Upper lobe of left lung (tissue), 6 donors: ENCODE measurements around the gene MYBPHL. TPM values are rescaled to one million over a fixed set of nuclear protein-coding genes. Genes with fewer than 3 reads are reported as not detected.

Source experiments
- ATAC-seq, 2 donors: fragments of 200-7000 bp; cut with Tn5 transposase; one replicate each; pipeline ENCODE4 v1.9.1; 2022; ENCODE audit warnings: mild to moderate bottlenecking in 2 of 2, moderate library complexity in 2 of 2; ENCODE audit not compliant: low FRiP score in 2 of 2
- DNase-seq, 2 donors: peaks; one replicate each; pipeline ENCODE4 v3.0.0-alpha.2; 2019 to 2020
- H3K27ac ChIP-seq, 4 donors: fragments of 200-600 bp; sonication (generic); one replicate each; pipeline ENCODE4 v1.5.1; 2016 to 2019
- H3K27me3 ChIP-seq, 4 donors: fragments of 200-600 bp; sonication (generic); one replicate each; pipeline ENCODE4 v1.5.1; 2017 to 2019
- H3K36me3 ChIP-seq, 4 donors: fragments of 200-600 bp; sonication (generic); one replicate each; pipeline ENCODE4 v1.5.1; 2016 to 2019
- H3K4me1 ChIP-seq, 4 donors: fragments of 200-600 bp; sonication (generic); one replicate each; pipeline ENCODE4 v1.5.1; 2018 to 2019
- H3K4me3 ChIP-seq, 4 donors: fragments of 200-600 bp; sonication (generic); one replicate each; pipeline ENCODE4 v1.5.1; 2017 to 2019; ENCODE audit warnings: mild to moderate bottlenecking in 2 of 4, moderate library complexity in 1 of 4
- H3K9me3 ChIP-seq, 4 donors: fragments of 200-600 bp; sonication (generic); one replicate each; pipeline ENCODE4 v1.5.1; 2018 to 2019
- CTCF ChIP-seq, 6 experiments: fragments of 450-650 bp in 4 of 6; fragments of 200-600 bp in 2 of 6; sonication (generic) in 2 of 6; IDR thresholded peaks; one replicate each; pipeline ENCODE4 v1.5.1; 2016 to 2019; ENCODE audit warnings: antibody characterized with exemption in 6 of 6
- EP300 ChIP-seq, 4 donors: sonication (generic); formaldehyde crosslinking; IDR thresholded peaks; one replicate each; pipeline ENCODE4 v1.5.1; 2017; ENCODE audit warnings: antibody characterized with exemption in 4 of 4, control low read depth in 2 of 4
- POLR2A ChIP-seq, 4 donors: fragments of 450-650 bp; IDR thresholded peaks; one replicate each; pipeline ENCODE4 v1.5.1; 2016 to 2017; ENCODE audit warnings: antibody characterized with exemption in 4 of 4, mild to moderate bottlenecking in 2 of 4
- POLR2AphosphoS5 ChIP-seq, 2 donors: sonication (generic); formaldehyde crosslinking; IDR thresholded peaks; one replicate each; pipeline ENCODE4 v1.5.1; 2017; ENCODE audit warnings: antibody characterized with exemption in 2 of 2
- WGBS, 2 donors: methylation state at CpG; one replicate each; pipeline ENCODE4 v1.1.5; 2017 to 2018; 5-methylcytosine and 5-hydroxymethylcytosine counted together
- total RNA-seq, 6 donors: library from RNA; depleted of rRNA in 4 of 6; stranded (reverse); fragments of >200 nt in 4 of 6; gene quantifications; one replicate each; pipeline versions ENCODE4 v1.1.0 to v1.2.1, GENCODE V29; 2016 to 2021
- donor health status: DM: no; HTN: no; CAD: no; lungs with moderate emphysema.
- donor health status: DM: no; HTN: yes; CAD: no; lungs with severe emphysema.

MYBPHL gene
- total RNA-seq, 6 donors from 2014 or later: 1.8 to 8.6 (median 3.1) TPM; not detected in 1

DNA sequence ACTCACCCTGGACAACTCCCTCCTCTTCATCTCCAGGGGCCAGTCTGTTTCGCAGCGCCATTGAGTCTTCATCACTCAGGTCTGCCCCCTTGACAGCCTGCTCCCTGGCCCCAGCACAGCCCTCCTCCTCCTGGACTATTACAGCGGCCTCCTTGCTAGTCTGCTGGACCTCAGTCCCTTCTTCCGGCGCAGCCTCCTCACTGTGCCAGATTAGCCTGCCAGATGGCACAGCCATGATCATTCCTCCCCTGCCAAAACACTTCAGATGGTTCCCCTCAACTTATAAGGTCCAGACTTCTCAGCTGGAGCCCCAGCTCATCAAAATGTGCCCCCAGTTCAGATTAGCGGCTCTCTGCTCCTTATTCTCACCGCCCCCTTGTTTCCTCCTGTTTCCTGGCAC lies 64.4 kb downstream of the MYBPHL start:
- WGBS, 2 donors: 44 to 59% methylated on average over 7 of the region's 7 CpGs
- ATAC-seq (no peak), DNase-seq (peak in 1 of 2 donors; percentile 21)
- no peaks in the 10 kb centered on the region for H3K27me3 ChIP-seq
- TF ChIP-seq POLR2A (IDR thresholded peaks at IDR 0.05) (no peak), EP300 (IDR thresholded peaks at IDR 0.05) (no peak), CTCF (IDR thresholded peaks at IDR 0.05) (no peak), POLR2AphosphoS5 (IDR thresholded peaks at IDR 0.05) (no peak)
- no peaks in the 10 kb centered on the region for H3K9me3 ChIP-seq
- H3K4me1 ChIP-seq: peaks cover 15 to 25% (median 21%) of the 10 kb centered on the region in 4 donors
- H3K36me3 ChIP-seq: peaks cover 12 to 21% (median 17%) of the 10 kb centered on the region in 4 donors
- H3K27ac ChIP-seq: peak overlapping the region in 1 of 4 donors; percentile 7
- H3K4me3 ChIP-seq: no peak overlapping the region

Other genes starting within 250 kb of the MYBPHL start
- 10 to 100 TPM; 11.5 to 54.6 (median 35.7) TPM for gene TAF13, start 231.0 kb downstream of the MYBPHL start, total RNA-seq
- gene TMEM167B, start 216.2 kb downstream of the MYBPHL start, total RNA-seq: 10 to 100 TPM; 13.2 to 43.6 (median 30.5) TPM
- 10 to 100 TPM; 14.7 to 49.3 (median 24.4) TPM for gene ELAPOR1, start 192.9 kb downstream of the MYBPHL start, total RNA-seq
- 100 to 1,000 TPM; 126 to 212 (median 160) TPM for gene SARS1, start 93.1 kb downstream of the MYBPHL start, total RNA-seq
- gene CELSR2, start 57.5 kb downstream of the MYBPHL start, total RNA-seq: 10 to 100 TPM in 2 of 6 donors, 1 to 10 TPM in 4; 5.9 to 27.2 (median 8.8) TPM
- 10 to 100 TPM in 2 of 6 donors, 1 to 10 TPM in 4; 1.5 to 16.8 (median 4.9) TPM for gene PSRC1, start 23.9 kb downstream of the MYBPHL start, total RNA-seq
- 100 to 1,000 TPM; 105 to 222 (median 116) TPM for gene SORT1, start 90.9 kb upstream of the MYBPHL start, total RNA-seq
- gene PSMA5, start 119.4 kb upstream of the MYBPHL start, total RNA-seq: 10 to 100 TPM; 15.2 to 69.5 (median 29.8) TPM
- 1 to 10 TPM in 4 of 6 donors, under 1 TPM in 2; 0.30 to 3.1 (median 1.1) TPM for gene SYPL2, start 159.5 kb upstream of the MYBPHL start, total RNA-seq
- gene ATXN7L2, start 176.9 kb upstream of the MYBPHL start, total RNA-seq: 10 to 100 TPM in 1 of 6 donors, 1 to 10 TPM in 5; 2.3 to 19.9 (median 5.3) TPM
- gene CYB561D1, start 187.1 kb upstream of the MYBPHL start, total RNA-seq: 10 to 100 TPM in 3 of 6 donors, 1 to 10 TPM in 3; 4.2 to 16.4 (median 9.9) TPM
- gene AMIGO1, start 202.7 kb upstream of the MYBPHL start, total RNA-seq: 10 to 100 TPM in 2 of 6 donors, 1 to 10 TPM in 4; 1.0 to 11.8 (median 8.3) TPM
- not detected for gene GPR61, start 232.9 kb upstream of the MYBPHL start, total RNA-seq
- 1 to 10 TPM; 2.2 to 9.0 (median 6.0) TPM for gene GNAI3, start 241.6 kb upstream of the MYBPHL start, total RNA-seq